AG09319 (cell line): ENCODE data around the gene RDH13.
"Not testable (repeated sequence)": the region's sequence is repeated elsewhere in the genome, so short reads cannot be mapped to it uniquely, and the experiment has no call there.

ENCODE experiments used
- DNase-seq: peaks from one replicate; pipeline ENCODE4 v3.0.0-alpha.2; 2010; ENCODE audit warnings: low read depth; ENCODE audit errors: extremely low read depth
- CTCF ChIP-seq: IDR thresholded peaks from 2 replicates; pipeline ENCODE4 v1.5.1; 2011; ENCODE audit warnings: low read depth, mild to moderate bottlenecking, inconsistent platforms, low read length, moderate library complexity

The RDH13 gene

GRCh38 chr19:55012306-55012705 lies 50.6 kb downstream of the RDH13 start:
- DNase-seq: no peak
- TF ChIP-seq CTCF: no peak

- not testable (repeated sequence) for DNase-seq
These were observed 52.4 kb downstream of the RDH13 start for GRCh38 chr19:55010561-55010960.

- not testable (repeated sequence) for DNase-seq
These were observed 54.2 kb downstream of the RDH13 start for GRCh38 chr19:55008781-55009180.

GRCh38 chr19:55008189-55008588 lies 54.8 kb downstream of the RDH13 start:
- DNase-seq: not testable (repeated sequence)

- DNase-seq: not testable (repeated sequence)
These were observed 55.4 kb downstream of the RDH13 start for GRCh38 chr19:55007537-55007936.

- not testable (repeated sequence) for DNase-seq
These were observed 56.2 kb downstream of the RDH13 start for GRCh38 chr19:55006795-55007194.

GRCh38 chr19:55005684-55006488 lies 57.1 kb downstream of the RDH13 start:
- TF ChIP-seq CTCF: no peak
- DNase-seq: no peak

GRCh38 chr19:55000761-55001160 lies 62.2 kb downstream of the RDH13 start:
- no peak for DNase-seq
- TF ChIP-seq CTCF: no peak

- not testable (repeated sequence) for DNase-seq
These were observed 64.2 kb downstream of the RDH13 start for GRCh38 chr19:54998751-54999239.

GRCh38 chr19:54995561-54995960 lies 67.4 kb downstream of the RDH13 start:
- no peak for DNase-seq
- no peak for TF ChIP-seq CTCF
